Measurements from ENCODE around the gene KCNJ15. TPM values are rescaled to one million over a fixed set of nuclear protein-coding genes. Genes with fewer than 3 reads are reported as not detected.

The KCNJ15 gene
- total RNA-seq, 2 donors from 2014 or later: 0.33 to 1.3 TPM

- Histone ChIP-seq H3K27me3 (no peaks in the 10 kb centered on the region), H3K4me3 (no peak overlapping the region), H3K27ac (no peak overlapping the region), H3K9me3 (no peaks in the 10 kb centered on the region), H3K4me1 (no peaks in the 10 kb centered on the region), H3K36me3 (no peaks in the 10 kb centered on the region)
- DNase-seq (ENCODE audit: low spot score): no peak
- no peak for TF ChIP-seq CTCF (IDR thresholded peaks at IDR 0.05)
Observed at GRCh38 chr21:38284216-38284615, 27.4 kb downstream of the KCNJ15 start.

GRCh38 chr21:38286739-38287471 is 30.1 kb downstream of the KCNJ15 start:
- H3K9me3 ChIP-seq: no peaks in the 10 kb centered on the region

DNA sequence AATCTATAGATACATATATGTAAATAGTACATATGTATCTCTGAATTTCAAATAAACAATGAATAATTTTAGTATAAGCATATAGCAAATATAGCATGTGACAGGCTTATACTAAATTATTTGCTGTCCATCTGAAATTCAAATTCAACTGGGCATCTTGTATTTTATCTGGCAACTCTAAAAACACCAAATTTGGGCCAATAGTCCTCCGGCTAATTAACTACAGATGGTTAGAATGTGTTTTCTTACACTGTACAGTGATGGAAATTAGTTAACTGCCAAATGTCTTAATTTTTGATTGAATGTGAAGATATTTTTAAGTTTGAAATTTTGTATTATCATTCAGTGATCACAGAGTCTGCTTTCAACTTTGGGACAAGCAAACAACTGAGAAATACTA is 30.7 kb downstream of the KCNJ15 start:
- H3K27ac ChIP-seq: no peak overlapping the region
- no peak for TF ChIP-seq CTCF (IDR thresholded peaks at IDR 0.05)
- H3K4me1 ChIP-seq: no peaks in the 10 kb centered on the region

More at GRCh38 chr21:38286739-38287471, 30.1 kb downstream of the KCNJ15 start:
- H3K36me3 ChIP-seq: no peaks in the 10 kb centered on the region
- no peak for TF ChIP-seq CTCF (IDR thresholded peaks at IDR 0.05)
- no peak overlapping the region for H3K27ac ChIP-seq
- DNase-seq (ENCODE audit: low spot score): no peak
- no peaks in the 10 kb centered on the region for H3K27me3 ChIP-seq
- H3K4me1 ChIP-seq: no peaks in the 10 kb centered on the region
- H3K4me3 ChIP-seq: no peak overlapping the region

GRCh38 chr21:38289705-38290485 is 33.1 kb downstream of the KCNJ15 start:
- TF ChIP-seq CTCF (IDR thresholded peaks at IDR 0.05): no peak
- Histone ChIP-seq H3K27me3 (no peaks in the 10 kb centered on the region), H3K27ac (no peak overlapping the region), H3K36me3 (no peaks in the 10 kb centered on the region), H3K4me1 (no peaks in the 10 kb centered on the region), H3K4me3 (no peak overlapping the region), H3K9me3 (no peaks in the 10 kb centered on the region)
- peak; percentile 71 for DNase-seq (ENCODE audit: low spot score)

More for the DNA sequence above, 30.7 kb downstream of the KCNJ15 start:
- Histone ChIP-seq H3K4me3 (no peak overlapping the region), H3K27me3 (no peaks in the 10 kb centered on the region), H3K9me3 (no peaks in the 10 kb centered on the region), H3K36me3 (no peaks in the 10 kb centered on the region)
- DNase-seq (ENCODE audit: low spot score): no peak

GRCh38 chr21:38290809-38291208 is 34.0 kb downstream of the KCNJ15 start:
- H3K27me3 ChIP-seq: no peaks in the 10 kb centered on the region
- no peak overlapping the region for H3K4me3 ChIP-seq
- H3K9me3 ChIP-seq: no peaks in the 10 kb centered on the region
- no peak for TF ChIP-seq CTCF (IDR thresholded peaks at IDR 0.05)
- no peaks in the 10 kb centered on the region for H3K36me3 ChIP-seq
- no peak for DNase-seq (ENCODE audit: low spot score)
- no peak overlapping the region for H3K27ac ChIP-seq
- no peaks in the 10 kb centered on the region for H3K4me1 ChIP-seq

Measured in right atrium auricular region (tissue), 2 donors.